ENCODE results near the gene FHIP1B.

FHIP1B gene

DNA sequence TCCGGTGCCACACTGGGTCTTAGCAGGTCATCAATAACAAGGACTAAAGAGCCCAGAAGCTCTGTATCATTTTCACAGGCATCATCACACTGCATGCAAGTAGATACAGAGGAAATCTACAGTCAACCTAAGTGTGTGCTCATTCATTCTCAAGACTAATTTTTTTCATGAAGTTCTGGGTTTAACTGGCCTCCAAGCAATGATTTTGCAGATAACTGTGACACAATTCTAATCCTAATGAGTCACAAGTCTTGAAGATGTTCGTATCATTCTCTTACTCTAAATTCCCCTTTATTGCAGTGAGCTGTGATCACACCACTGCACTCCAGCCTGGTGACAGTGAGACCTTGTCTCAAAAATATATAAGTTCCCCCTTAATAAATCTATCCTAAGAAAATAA, 33.0 kb downstream of the FHIP1B start:
- no peak overlapping the region for H2AFZ ChIP-seq
- no peak overlapping the region for H3K4me2 ChIP-seq (ENCODE audit: low read length)
- TF ChIP-seq, protein P1, sequence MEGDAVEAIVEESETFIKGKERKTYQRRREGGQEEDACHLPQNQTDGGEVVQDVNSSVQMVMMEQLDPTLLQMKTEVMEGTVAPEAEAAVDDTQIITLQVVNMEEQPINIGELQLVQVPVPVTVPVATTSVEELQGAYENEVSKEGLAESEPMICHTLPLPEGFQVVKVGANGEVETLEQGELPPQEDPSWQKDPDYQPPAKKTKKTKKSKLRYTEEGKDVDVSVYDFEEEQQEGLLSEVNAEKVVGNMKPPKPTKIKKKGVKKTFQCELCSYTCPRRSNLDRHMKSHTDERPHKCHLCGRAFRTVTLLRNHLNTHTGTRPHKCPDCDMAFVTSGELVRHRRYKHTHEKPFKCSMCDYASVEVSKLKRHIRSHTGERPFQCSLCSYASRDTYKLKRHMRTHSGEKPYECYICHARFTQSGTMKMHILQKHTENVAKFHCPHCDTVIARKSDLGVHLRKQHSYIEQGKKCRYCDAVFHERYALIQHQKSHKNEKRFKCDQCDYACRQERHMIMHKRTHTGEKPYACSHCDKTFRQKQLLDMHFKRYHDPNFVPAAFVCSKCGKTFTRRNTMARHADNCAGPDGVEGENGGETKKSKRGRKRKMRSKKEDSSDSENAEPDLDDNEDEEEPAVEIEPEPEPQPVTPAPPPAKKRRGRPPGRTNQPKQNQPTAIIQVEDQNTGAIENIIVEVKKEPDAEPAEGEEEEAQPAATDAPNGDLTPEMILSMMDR (IDR thresholded peaks at IDR 0.05): no peak
- H3K36me3 ChIP-seq (ENCODE audit: control insufficient read depth, insufficient read depth, low read length): no peaks in the 10 kb centered on the region
- no peak overlapping the region for H3K9ac ChIP-seq
- no peak overlapping the region for H3K27ac ChIP-seq
- no peaks in the 10 kb centered on the region for H3K4me1 ChIP-seq
- no peak overlapping the region for H3K4me3 ChIP-seq (ENCODE audit: low read depth, low read length)
- H3K79me2 ChIP-seq: no peaks in the 10 kb centered on the region
- H3K9me3 ChIP-seq (ENCODE audit: control insufficient read depth, low read length): no peaks in the 10 kb centered on the region
- no peaks in the 10 kb centered on the region for H3K27me3 ChIP-seq (ENCODE audit: control insufficient read depth, insufficient read depth, low read length)

DNA sequence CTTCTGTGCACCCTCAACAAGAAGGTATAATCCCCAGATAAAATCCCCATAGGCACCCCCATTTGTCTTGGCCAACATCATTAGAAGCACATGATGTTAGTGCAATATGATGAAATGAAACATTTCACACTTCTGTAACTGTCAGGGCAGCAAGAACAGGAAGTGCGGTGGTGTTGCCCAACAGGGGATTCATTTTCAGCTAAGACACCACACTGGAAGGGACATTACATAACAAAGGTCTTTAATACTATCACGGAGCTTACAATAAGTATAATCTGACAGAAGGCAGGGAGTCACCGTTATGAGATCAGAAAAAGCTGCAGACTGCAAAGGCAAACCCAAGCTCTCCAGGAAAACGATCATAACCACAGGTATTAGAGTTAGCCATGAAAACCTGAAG, 33.5 kb downstream of the FHIP1B start:
- Histone ChIP-seq H3K4me2 (ENCODE audit: low read length) (no peak overlapping the region), H3K9me3 (ENCODE audit: control insufficient read depth, low read length) (no peaks in the 10 kb centered on the region), H3K4me3 (ENCODE audit: low read depth, low read length) (no peak overlapping the region), H3K9ac (no peak overlapping the region), H3K79me2 (no peaks in the 10 kb centered on the region), H3K27me3 (ENCODE audit: control insufficient read depth, insufficient read depth, low read length) (no peaks in the 10 kb centered on the region), H2AFZ (no peak overlapping the region), H3K4me1 (no peaks in the 10 kb centered on the region), H3K27ac (no peak overlapping the region), H3K36me3 (ENCODE audit: control insufficient read depth, insufficient read depth, low read length) (no peaks in the 10 kb centered on the region)
- TF ChIP-seq, protein P1 (IDR thresholded peaks at IDR 0.05): no peak

DNA sequence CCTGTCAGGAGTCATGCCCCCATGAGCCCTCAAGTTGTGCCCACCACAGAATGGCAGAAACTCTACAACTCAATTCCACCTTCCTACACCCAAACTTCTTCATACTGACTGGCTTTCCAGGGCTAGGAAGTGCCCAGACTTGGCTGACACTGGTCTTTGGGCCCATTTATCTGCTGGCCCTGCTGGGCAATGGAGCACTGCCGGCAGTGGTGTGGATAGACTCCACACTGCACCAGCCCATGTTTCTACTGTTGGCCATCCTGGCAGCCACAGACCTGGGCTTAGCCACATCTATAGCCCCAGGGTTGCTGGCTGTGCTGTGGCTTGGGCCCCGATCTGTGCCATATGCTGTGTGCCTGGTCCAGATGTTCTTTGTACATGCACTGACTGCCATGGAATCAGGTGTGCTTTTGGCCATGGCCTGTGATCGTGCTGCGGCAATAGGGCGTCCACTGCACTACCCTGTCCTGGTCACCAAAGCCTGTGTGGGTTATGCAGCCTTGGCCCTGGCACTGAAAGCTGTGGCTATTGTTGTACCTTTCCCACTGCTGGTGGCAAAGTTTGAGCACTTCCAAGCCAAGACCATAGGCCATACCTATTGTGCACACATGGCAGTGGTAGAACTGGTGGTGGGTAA, 35.1 kb downstream of the FHIP1B start, which contains the start of gene OR52W1:
Gene OR52W1 (plus strand): TSS at position 51 of the 637 bp plus-strand sequence. CDS start 0 bp downstream, at position 51.
- TF ChIP-seq, protein P1 (IDR thresholded peaks at IDR 0.05): no peak
- Histone ChIP-seq H3K4me1 (no peaks in the 10 kb centered on the region), H3K9me3 (ENCODE audit: control insufficient read depth, low read length) (no peaks in the 10 kb centered on the region), H2AFZ (no peak within 1 kb of the TSS), H3K9ac (no peak within 1 kb of the TSS), H3K79me2 (no peaks in the 10 kb centered on the region), H3K27me3 (ENCODE audit: control insufficient read depth, insufficient read depth, low read length) (no peaks in the 10 kb centered on the region), H3K36me3 (ENCODE audit: control insufficient read depth, insufficient read depth, low read length) (no peaks in the 10 kb centered on the region), H3K27ac (no peak within 1 kb of the TSS), H3K4me2 (ENCODE audit: low read length) (no peak within 1 kb of the TSS), H3K4me3 (ENCODE audit: low read depth, low read length) (no peak within 1 kb of the TSS)

DNA sequence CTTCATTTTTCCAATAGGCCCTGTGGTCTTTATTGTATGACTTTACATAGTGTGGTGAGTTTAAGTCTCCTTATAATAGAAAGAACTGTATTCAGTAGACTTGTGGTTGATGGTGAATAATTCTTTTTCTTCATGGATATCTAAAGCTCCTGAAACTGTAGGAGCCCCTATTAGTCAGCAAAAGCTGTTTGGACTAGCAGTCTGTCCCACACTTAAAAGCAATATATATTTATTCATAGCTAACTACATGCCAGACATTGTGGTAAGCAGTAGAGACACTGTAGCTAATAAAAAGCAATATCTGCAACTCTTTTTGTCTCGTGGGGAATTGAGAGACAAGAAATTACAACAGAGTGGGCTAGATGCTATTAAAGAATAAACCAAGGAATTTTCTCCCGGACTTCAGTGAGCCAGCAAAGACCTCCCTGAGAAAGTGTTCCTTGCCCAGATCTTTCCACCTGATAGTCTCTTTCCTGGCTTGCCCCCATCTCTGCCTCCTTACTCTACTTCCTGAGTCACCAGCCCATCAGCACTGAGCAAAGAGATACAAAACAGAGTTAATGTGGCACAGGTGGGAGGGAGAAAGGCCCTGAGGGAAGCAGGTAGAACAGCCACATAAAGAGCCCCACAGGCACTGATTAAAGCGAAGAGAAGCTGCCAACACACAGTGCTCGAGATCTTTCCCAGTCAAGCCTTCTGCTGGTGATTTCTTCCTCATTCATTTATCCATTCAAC, 36.8 kb downstream of the FHIP1B start:
- Histone ChIP-seq H3K4me2 (ENCODE audit: low read length) (no peak overlapping the region), H3K9ac (no peak overlapping the region), H3K9me3 (ENCODE audit: control insufficient read depth, low read length) (no peaks in the 10 kb centered on the region), H3K4me3 (ENCODE audit: low read depth, low read length) (no peak overlapping the region), H2AFZ (no peak overlapping the region), H3K27ac (no peak overlapping the region), H3K27me3 (ENCODE audit: control insufficient read depth, insufficient read depth, low read length) (no peaks in the 10 kb centered on the region), H3K79me2 (no peaks in the 10 kb centered on the region), H3K4me1 (no peaks in the 10 kb centered on the region), H3K36me3 (ENCODE audit: control insufficient read depth, insufficient read depth, low read length) (no peaks in the 10 kb centered on the region)
- TF ChIP-seq, protein P1 (IDR thresholded peaks at IDR 0.05): no peak

Data from parathyroid adenoma (tissue), 2 donors.